Activated naive CD8-positive, alpha-beta T cell treated with anti-CD3 and anti-CD28 coated beads, Interleukin-2, amount 50 U/mL, for 24 hours (primary cell): ENCODE data around the gene TMEM123.
A peak's percentile ranks its signal among the peaks of the same experiment; 100 is the strongest.

Experiments used
- ATAC-seq: fragments of 150-1000 bp; cut with Tn5 transposase; one replicate; pipeline ENCODE4 v1.10.0; 2021
- DNase-seq: peaks from one replicate; pipeline ENCODE4 v3.0.0; 2021
- H3K27ac Mint-ChIP-seq: one replicate; pipeline ENCODE4 v1.8.0; 2021; ENCODE audit warnings: mild to moderate bottlenecking, mixed read lengths
- H3K27me3 Mint-ChIP-seq: one replicate; pipeline ENCODE4 v1.8.0; 2021; ENCODE audit warnings: mixed read lengths
- H3K36me3 Mint-ChIP-seq: one replicate; pipeline ENCODE4 v1.8.0; 2021; ENCODE audit warnings: low read depth, mixed read lengths
- H3K4me1 Mint-ChIP-seq: one replicate; pipeline ENCODE4 v1.8.0; 2021; ENCODE audit warnings: mixed read lengths
- H3K4me3 Mint-ChIP-seq: one replicate; pipeline ENCODE4 v1.8.0; 2021; ENCODE audit warnings: mild to moderate bottlenecking, moderate library complexity, mixed read lengths
- H3K9me3 Mint-ChIP-seq: one replicate; pipeline ENCODE4 v1.8.0; 2021; ENCODE audit warnings: mixed read lengths

TMEM123 gene

GRCh38 chr11:102414559-102414958 is 38.0 kb downstream of the TMEM123 start:
- DNase-seq, result no peak
- peaks cover 15% of the 10 kb centered on the region for H3K9me3 Mint-ChIP-seq
- peak overlapping the region; percentile 10 for H3K4me3 Mint-ChIP-seq
- peaks cover 41% of the 10 kb centered on the region for H3K36me3 Mint-ChIP-seq
- H3K4me1 Mint-ChIP-seq, result peaks cover 93% of the 10 kb centered on the region
- H3K27me3 Mint-ChIP-seq, result no peaks in the 10 kb centered on the region
- peak overlapping the region; percentile 53 for H3K27ac Mint-ChIP-seq
- ATAC-seq, result no peak

GRCh38 chr11:102413497-102413896 is 39.1 kb downstream of the TMEM123 start:
- H3K4me1 Mint-ChIP-seq, result peaks cover 90% of the 10 kb centered on the region
- H3K27me3 Mint-ChIP-seq, result no peaks in the 10 kb centered on the region
- ATAC-seq, result no peak
- no peak overlapping the region for H3K4me3 Mint-ChIP-seq
- peaks cover 37% of the 10 kb centered on the region for H3K36me3 Mint-ChIP-seq
- peaks cover 9% of the 10 kb centered on the region for H3K9me3 Mint-ChIP-seq
- peak overlapping the region; percentile 7 for H3K27ac Mint-ChIP-seq
- DNase-seq, result no peak

DNA sequence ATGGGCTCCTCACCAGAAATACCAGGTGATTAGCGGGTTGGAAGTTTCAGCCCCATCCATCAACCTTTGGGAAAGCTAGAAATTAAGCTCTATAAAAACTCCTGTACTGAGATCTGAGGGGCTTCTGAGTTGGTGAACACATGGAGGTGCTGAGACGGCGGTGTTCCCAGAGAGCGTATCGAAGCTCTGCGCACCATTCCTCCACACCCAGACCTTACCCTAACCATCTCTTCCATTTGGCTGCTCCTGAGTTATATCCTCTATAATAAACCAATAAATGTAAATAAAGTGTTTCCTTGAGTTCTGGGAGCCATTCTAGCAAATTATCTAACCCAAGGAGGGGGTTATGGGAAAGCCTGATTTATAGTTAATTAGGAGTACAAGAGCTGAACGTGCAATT is 41.4 kb downstream of the TMEM123 start:
- DNase-seq (no peak), ATAC-seq (no peak)
- peaks cover 22% of the 10 kb centered on the region for H3K36me3 Mint-ChIP-seq
- no peaks in the 10 kb centered on the region for H3K27me3 Mint-ChIP-seq
- no peaks in the 10 kb centered on the region for H3K9me3 Mint-ChIP-seq
- peaks cover 87% of the 10 kb centered on the region for H3K4me1 Mint-ChIP-seq
- no peak overlapping the region for H3K27ac Mint-ChIP-seq
- no peak overlapping the region for H3K4me3 Mint-ChIP-seq

GRCh38 chr11:102410382-102410784 is 42.2 kb downstream of the TMEM123 start:
- peaks cover 84% of the 10 kb centered on the region for H3K4me1 Mint-ChIP-seq
- no peak overlapping the region for H3K4me3 Mint-ChIP-seq
- ATAC-seq (no peak), DNase-seq (no peak)
- H3K9me3 Mint-ChIP-seq, result no peaks in the 10 kb centered on the region
- no peaks in the 10 kb centered on the region for H3K27me3 Mint-ChIP-seq
- peaks cover 21% of the 10 kb centered on the region for H3K36me3 Mint-ChIP-seq
- peak overlapping the region; percentile 51 for H3K27ac Mint-ChIP-seq

DNA sequence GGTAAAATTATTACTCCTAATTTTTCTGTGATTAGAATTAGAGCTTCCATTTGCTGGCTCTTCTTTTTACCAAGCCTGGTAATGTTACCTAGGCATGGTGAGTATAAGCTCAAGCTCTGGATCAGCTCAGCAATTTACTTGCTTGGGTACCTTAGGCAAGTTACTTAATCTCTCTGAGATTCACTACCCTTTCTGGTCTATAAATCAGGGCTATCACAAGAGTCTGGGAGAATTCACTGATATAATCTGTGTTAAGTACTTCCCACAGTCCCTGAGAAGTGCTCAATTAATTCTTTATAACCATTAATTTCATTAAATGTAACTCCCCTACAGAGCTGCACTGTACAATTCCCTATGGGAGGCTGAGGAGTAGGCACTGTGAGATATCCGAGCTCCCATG is 44.2 kb downstream of the TMEM123 start:
- no peak overlapping the region for H3K4me3 Mint-ChIP-seq
- DNase-seq (no peak), ATAC-seq (no peak)
- no peaks in the 10 kb centered on the region for H3K9me3 Mint-ChIP-seq
- H3K36me3 Mint-ChIP-seq, result peaks cover 25% of the 10 kb centered on the region
- H3K27me3 Mint-ChIP-seq, result no peaks in the 10 kb centered on the region
- peaks cover 71% of the 10 kb centered on the region for H3K4me1 Mint-ChIP-seq
- peak overlapping the region; percentile 10 for H3K27ac Mint-ChIP-seq

- Mint-ChIP-seq H3K9me3 (no peaks in the 10 kb centered on the region), H3K4me3 (no peak overlapping the region), H3K4me1 (peaks cover 71% of the 10 kb centered on the region), H3K36me3 (peaks cover 28% of the 10 kb centered on the region), H3K27me3 (no peaks in the 10 kb centered on the region), H3K27ac (peak overlapping the region; percentile 46)
- DNase-seq (no peak), ATAC-seq (no peak)
These were observed 44.7 kb downstream of the TMEM123 start for GRCh38 chr11:102407901-102408300.

DNA sequence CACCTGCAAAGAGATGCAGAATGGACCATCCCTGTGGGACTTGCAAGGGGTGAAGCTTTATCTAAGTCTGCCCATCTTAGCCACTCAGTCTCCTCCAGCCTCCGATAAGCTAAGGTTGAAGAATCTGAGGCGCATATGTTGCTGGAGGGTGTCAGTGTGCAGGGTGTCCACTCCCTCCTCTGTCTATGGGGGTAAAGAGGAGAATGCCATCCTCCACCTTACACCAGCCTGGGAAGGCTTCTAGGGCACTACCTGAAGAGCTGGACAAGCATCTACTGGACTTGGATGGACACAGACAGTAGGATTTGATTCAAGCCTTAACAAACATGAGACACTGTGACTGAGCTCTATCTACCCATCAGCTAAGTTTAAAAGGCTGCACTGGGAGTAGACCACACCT is 46.5 kb downstream of the TMEM123 start:
- H3K36me3 Mint-ChIP-seq, result peaks cover 42% of the 10 kb centered on the region
- H3K27me3 Mint-ChIP-seq, result no peaks in the 10 kb centered on the region
- peaks cover 69% of the 10 kb centered on the region for H3K4me1 Mint-ChIP-seq
- no peak for ATAC-seq
- H3K9me3 Mint-ChIP-seq, result no peaks in the 10 kb centered on the region
- no peak overlapping the region for H3K4me3 Mint-ChIP-seq
- no peak for DNase-seq
- H3K27ac Mint-ChIP-seq, result no peak overlapping the region

- Mint-ChIP-seq H3K36me3 (peaks cover 46% of the 10 kb centered on the region), H3K27me3 (no peaks in the 10 kb centered on the region), H3K4me1 (peaks cover 64% of the 10 kb centered on the region), H3K9me3 (no peaks in the 10 kb centered on the region), H3K4me3 (no peak overlapping the region), H3K27ac (no peak overlapping the region)
- ATAC-seq, result no peak
- DNase-seq, result no peak
These were observed 47.1 kb downstream of the TMEM123 start for GRCh38 chr11:102405501-102405900.

DNA sequence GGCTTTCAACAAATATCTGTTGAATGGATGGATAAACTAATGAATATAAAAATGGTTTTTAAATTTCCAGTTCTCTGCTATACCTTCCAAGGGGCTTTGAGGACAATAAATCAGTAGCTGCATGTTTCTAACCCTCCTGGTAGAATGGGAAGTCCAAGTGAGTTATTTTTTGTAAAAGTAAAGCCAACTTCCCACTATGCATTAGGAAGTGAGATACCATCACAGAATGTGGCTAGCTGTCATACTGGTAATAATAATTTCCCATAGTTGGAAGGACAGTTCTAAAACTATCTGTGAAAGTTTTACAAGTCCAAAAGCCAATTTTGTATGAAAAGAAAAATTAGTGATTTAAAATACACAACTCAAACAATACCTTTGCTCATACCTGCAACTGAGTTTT is 50.0 kb downstream of the TMEM123 start:
- DNase-seq, result no peak
- H3K36me3 Mint-ChIP-seq, result peaks cover 55% of the 10 kb centered on the region
- no peak overlapping the region for H3K4me3 Mint-ChIP-seq
- H3K27ac Mint-ChIP-seq, result peak overlapping the region; percentile 41
- peaks cover 53% of the 10 kb centered on the region for H3K4me1 Mint-ChIP-seq
- no peaks in the 10 kb centered on the region for H3K9me3 Mint-ChIP-seq
- no peaks in the 10 kb centered on the region for H3K27me3 Mint-ChIP-seq
- no peak for ATAC-seq

DNA sequence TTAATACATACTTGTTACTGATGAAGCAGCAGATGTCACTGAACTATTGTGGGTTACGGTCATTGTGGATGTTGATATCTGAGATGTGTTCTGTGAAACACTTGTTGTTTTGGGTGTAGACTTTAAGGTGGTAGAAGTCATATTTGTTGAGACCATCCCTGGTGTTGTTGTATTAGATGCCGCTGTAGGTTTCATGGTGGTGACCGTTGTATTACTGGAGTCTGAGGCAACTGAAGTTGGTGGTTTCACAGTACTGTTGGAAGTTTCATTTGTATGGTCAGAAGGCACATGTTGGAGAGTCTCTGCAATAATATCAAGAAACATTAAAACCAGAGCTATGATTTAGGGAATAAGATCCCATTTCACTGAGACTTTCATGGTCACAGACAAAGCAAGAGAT is 50.7 kb downstream of the TMEM123 start:
- peaks cover 59% of the 10 kb centered on the region for H3K36me3 Mint-ChIP-seq
- H3K4me3 Mint-ChIP-seq, result no peak overlapping the region
- H3K27ac Mint-ChIP-seq, result peak overlapping the region; percentile 41
- ATAC-seq (peak; percentile 31), DNase-seq (no peak)
- no peaks in the 10 kb centered on the region for H3K27me3 Mint-ChIP-seq
- no peaks in the 10 kb centered on the region for H3K9me3 Mint-ChIP-seq
- H3K4me1 Mint-ChIP-seq, result peaks cover 53% of the 10 kb centered on the region

DNA sequence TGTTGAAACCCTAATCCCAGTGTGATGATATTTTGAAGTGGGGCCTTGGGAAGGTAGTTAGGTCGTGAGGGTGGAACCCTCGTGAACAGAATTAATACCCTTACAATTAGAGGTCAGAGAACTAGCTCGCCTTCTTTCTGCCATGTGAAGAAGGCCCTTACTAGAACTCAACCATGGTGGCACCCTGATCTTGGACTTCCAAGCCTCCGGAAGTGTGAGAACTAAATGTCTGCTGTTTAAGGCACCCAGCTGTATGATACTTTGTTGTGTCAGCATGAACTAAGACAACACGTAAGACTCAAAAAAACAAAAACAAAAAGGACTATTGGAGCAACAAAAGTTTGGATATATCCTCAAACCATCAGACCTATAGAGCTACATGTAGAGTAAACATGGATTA is 52.0 kb downstream of the TMEM123 start:
- no peaks in the 10 kb centered on the region for H3K9me3 Mint-ChIP-seq
- DNase-seq (no peak), ATAC-seq (no peak)
- H3K4me1 Mint-ChIP-seq, result peaks cover 60% of the 10 kb centered on the region
- peaks cover 66% of the 10 kb centered on the region for H3K36me3 Mint-ChIP-seq
- H3K27me3 Mint-ChIP-seq, result no peaks in the 10 kb centered on the region
- no peak overlapping the region for H3K4me3 Mint-ChIP-seq
- peak overlapping the region; percentile 7 for H3K27ac Mint-ChIP-seq

GRCh38 chr11:102399189-102399588 is 53.4 kb downstream of the TMEM123 start:
- DNase-seq (no peak), ATAC-seq (peak; percentile 65)
- no peaks in the 10 kb centered on the region for H3K27me3 Mint-ChIP-seq
- H3K27ac Mint-ChIP-seq, result peak overlapping the region; percentile 49
- no peak overlapping the region for H3K4me3 Mint-ChIP-seq
- peaks cover 58% of the 10 kb centered on the region for H3K4me1 Mint-ChIP-seq
- no peaks in the 10 kb centered on the region for H3K9me3 Mint-ChIP-seq
- peaks cover 76% of the 10 kb centered on the region for H3K36me3 Mint-ChIP-seq

- Mint-ChIP-seq H3K27ac (no peak overlapping the region), H3K9me3 (no peaks in the 10 kb centered on the region), H3K4me1 (peaks cover 51% of the 10 kb centered on the region), H3K36me3 (peaks cover 72% of the 10 kb centered on the region), H3K4me3 (no peak overlapping the region), H3K27me3 (no peaks in the 10 kb centered on the region)
- DNase-seq, result no peak
- ATAC-seq, result no peak
These were observed 54.3 kb downstream of the TMEM123 start for GRCh38 chr11:102398297-102398696.

GRCh38 chr11:102396708-102397563 is 55.6 kb downstream of the TMEM123 start:
- no peaks in the 10 kb centered on the region for H3K9me3 Mint-ChIP-seq
- H3K4me3 Mint-ChIP-seq, result no peak overlapping the region
- peaks cover 47% of the 10 kb centered on the region for H3K4me1 Mint-ChIP-seq

GRCh38 chr11:102395720-102396393 is 56.7 kb downstream of the TMEM123 start:
- H3K9me3 Mint-ChIP-seq, result no peaks in the 10 kb centered on the region
- no peak overlapping the region for H3K4me3 Mint-ChIP-seq
- peaks cover 62% of the 10 kb centered on the region for H3K36me3 Mint-ChIP-seq
- H3K27me3 Mint-ChIP-seq, result no peaks in the 10 kb centered on the region
- DNase-seq, result no peak
- no peak for ATAC-seq
- peak overlapping the region; percentile 49 for H3K27ac Mint-ChIP-seq
- H3K4me1 Mint-ChIP-seq, result peaks cover 44% of the 10 kb centered on the region

More at GRCh38 chr11:102396708-102397563, 55.6 kb downstream of the TMEM123 start:
- peak overlapping the region; percentile 79 for H3K27ac Mint-ChIP-seq
- ATAC-seq (peak; percentile 58), DNase-seq (no peak)
- H3K27me3 Mint-ChIP-seq, result no peaks in the 10 kb centered on the region
- peaks cover 72% of the 10 kb centered on the region for H3K36me3 Mint-ChIP-seq
